ENCODE measurements around the gene IPO11. TPM values are rescaled to one million over a fixed set of nuclear protein-coding genes. Genes with fewer than 3 reads are reported as not detected.

The IPO11 gene
- total and polyA plus RNA-seq, 8 donors = 3.7 to 19.5 (median 10.3) TPM

GRCh38 chr5:62569470-62569869 lies 156.9 kb downstream of the IPO11 start:
- Histone ChIP-seq H3K27me3 (no peaks in the 10 kb centered on the region), H3K36me3 (peaks cover 0 to 8% (median 0%) of the 10 kb centered on the region in 3 donors), H3K9me3 (no peaks in the 10 kb centered on the region), H3K4me3 (no peak overlapping the region), H3K27ac (no peak overlapping the region), H3K4me1 (no peaks in the 10 kb centered on the region)
- DNase-seq = no peak
- intact Hi-C loops (cut with DNase I) = no loop called here
- FAIRE-seq = no peak
- no peak for ATAC-seq
- no peak for TF ChIP-seq CTCF (IDR thresholded peaks at IDR 0.05)
- 81 to 87% methylated on average over 1 of the region's 1 CpG for WGBS, 2 donors

- no peak overlapping the region for H3K4me3 ChIP-seq
- no peak for FAIRE-seq
Measured at GRCh38 chr5:62572918-62573514, 160.5 kb downstream of the IPO11 start.

GRCh38 chr5:62574599-62574998 lies 162.0 kb downstream of the IPO11 start:
- ATAC-seq (no peak), FAIRE-seq (no peak)

More at GRCh38 chr5:62572918-62573514, 160.5 kb downstream of the IPO11 start:
- ATAC-seq = no peak
- DNase-seq = no peak
- intact Hi-C loops (cut with DNase I) = no loop called here
- no peak for TF ChIP-seq CTCF (IDR thresholded peaks at IDR 0.05)
- Histone ChIP-seq H3K27me3 (no peaks in the 10 kb centered on the region), H3K36me3 (no peaks in the 10 kb centered on the region), H3K4me1 (no peaks in the 10 kb centered on the region), H3K9me3 (no peaks in the 10 kb centered on the region), H3K27ac (no peak overlapping the region)
- WGBS, 2 donors = 97 to 98% methylated on average over 9 of the region's 9 CpGs

GRCh38 chr5:62575066-62575465 lies 162.5 kb downstream of the IPO11 start:
- DNase-seq = no peak
- Histone ChIP-seq H3K9me3 (no peaks in the 10 kb centered on the region), H3K4me1 (no peaks in the 10 kb centered on the region), H3K36me3 (no peaks in the 10 kb centered on the region), H3K27ac (no peak overlapping the region), H3K4me3 (no peak overlapping the region), H3K27me3 (no peaks in the 10 kb centered on the region)
- no peak for ATAC-seq
- intact Hi-C loops (cut with DNase I) = no loop called here
- no peak for TF ChIP-seq CTCF (IDR thresholded peaks at IDR 0.05)
- 64 to 86% methylated on average over 2 of the region's 2 CpGs for WGBS, 2 donors
- no peak for FAIRE-seq

More at GRCh38 chr5:62574599-62574998, 162.0 kb downstream of the IPO11 start:
- H3K27me3 ChIP-seq = no peaks in the 10 kb centered on the region
- WGBS, 2 donors = 85 to 94% methylated on average over 2 of the region's 2 CpGs
- no peak overlapping the region for H3K4me3 ChIP-seq
- H3K36me3 ChIP-seq = no peaks in the 10 kb centered on the region
- H3K27ac ChIP-seq = no peak overlapping the region
- no peaks in the 10 kb centered on the region for H3K9me3 ChIP-seq
- no peak for DNase-seq
- no peak for TF ChIP-seq CTCF (IDR thresholded peaks at IDR 0.05)
- no peaks in the 10 kb centered on the region for H3K4me1 ChIP-seq
- intact Hi-C loops (cut with DNase I) = no loop called here

GRCh38 chr5:62575489-62575888 lies 162.9 kb downstream of the IPO11 start:
- no peak overlapping the region for H3K4me3 ChIP-seq
- no peaks in the 10 kb centered on the region for H3K9me3 ChIP-seq
- FAIRE-seq (no peak), DNase-seq (no peak), ATAC-seq (no peak)
- TF ChIP-seq CTCF (IDR thresholded peaks at IDR 0.05) = no peak
- H3K4me1 ChIP-seq = no peaks in the 10 kb centered on the region
- H3K27me3 ChIP-seq = no peaks in the 10 kb centered on the region
- intact Hi-C loops (cut with DNase I) = no loop called here
- 91 to 94% methylated on average over 1 of the region's 1 CpG for WGBS, 2 donors
- no peaks in the 10 kb centered on the region for H3K36me3 ChIP-seq
- H3K27ac ChIP-seq = no peak overlapping the region

Measured in pancreas (tissue), 10 donors.